Measurements from ENCODE around the gene TMEM114.
A peak's percentile ranks its signal among the peaks of the same experiment; 100 is the strongest.
"Not testable (repeated sequence)": the region's sequence is repeated elsewhere in the genome, so short reads cannot be mapped to it uniquely, and the experiment has no call there.

Gene TMEM114

DNA sequence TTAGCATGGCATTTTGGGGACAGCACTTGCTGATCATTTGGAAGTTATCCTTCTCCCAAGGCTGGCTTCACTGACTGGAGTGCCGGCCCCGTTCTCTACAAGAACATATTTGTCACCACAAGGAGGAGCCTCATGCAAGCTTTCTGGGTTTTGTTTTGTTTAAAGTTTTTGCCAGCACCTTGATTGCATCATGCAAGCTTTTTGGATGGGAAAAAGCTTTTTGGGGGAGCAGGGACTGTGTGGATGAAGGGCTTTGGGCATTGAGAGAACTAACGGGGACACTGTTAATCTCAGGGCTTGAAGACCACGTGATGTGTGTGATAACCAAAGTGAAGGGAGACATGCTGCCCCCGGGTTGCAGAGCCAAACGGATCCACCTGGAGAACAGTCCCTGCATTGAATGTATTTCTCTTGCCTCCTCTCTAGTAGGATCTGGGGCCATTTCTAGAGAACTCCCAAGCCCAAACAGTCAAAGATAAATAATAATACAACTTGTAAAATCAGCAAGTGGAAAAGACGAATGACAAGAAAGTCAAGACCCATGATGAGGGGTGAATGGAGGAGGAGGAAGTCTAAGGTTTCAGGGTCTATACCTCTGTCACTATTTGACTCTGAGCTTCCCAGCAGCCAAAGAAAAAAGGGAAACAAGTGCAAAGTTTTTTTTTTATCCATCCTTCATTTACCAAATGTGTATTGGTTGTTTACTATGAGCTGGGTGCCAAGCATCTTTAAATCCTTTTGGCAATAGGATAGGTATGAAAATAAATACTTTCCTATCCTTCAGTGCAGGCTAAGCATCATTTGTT lies 17.2 kb downstream of the TMEM114 start:
- peak; percentile 11 for DNase-seq

DNA sequence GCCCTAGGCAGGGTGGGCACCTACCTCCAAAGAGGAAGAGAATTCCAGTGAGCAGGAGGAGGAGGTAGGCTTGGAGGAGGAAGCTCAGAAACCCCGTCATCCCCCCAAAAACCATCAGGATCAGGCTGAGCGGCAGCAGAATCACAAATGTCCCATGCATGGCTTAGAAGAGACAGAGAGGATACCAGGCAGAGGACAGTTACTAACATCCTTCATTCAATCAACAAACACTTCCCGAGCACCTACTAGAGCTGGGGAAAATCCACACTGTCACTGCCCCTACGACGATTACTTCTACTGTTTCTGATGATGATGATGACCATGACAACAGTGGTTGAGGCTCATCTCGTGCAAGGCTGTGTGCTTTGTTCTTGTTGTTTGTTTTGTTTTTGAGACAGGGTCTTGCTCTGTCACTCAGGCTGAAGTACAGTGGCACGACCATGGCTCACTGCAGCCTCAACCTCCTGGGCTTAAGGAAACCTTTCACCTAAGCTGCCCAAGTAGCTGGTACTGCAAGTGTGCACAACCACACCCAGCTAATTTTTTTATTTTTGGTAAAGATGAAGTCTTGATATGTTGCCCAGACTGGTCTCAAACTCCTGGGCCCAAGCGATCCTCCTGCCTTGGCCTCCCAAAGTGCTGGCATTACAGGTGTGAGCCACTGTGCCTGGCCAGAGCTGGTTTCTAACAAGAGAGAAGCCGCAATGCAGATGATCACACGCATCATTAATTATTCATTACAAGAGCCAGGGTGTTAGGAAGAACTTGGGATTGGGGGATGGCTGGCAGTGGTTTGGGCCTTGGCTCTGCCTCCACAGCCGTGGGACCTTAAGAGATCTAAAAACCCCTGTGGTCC lies 18.0 kb downstream of the TMEM114 start:
- no peak for DNase-seq

DNA sequence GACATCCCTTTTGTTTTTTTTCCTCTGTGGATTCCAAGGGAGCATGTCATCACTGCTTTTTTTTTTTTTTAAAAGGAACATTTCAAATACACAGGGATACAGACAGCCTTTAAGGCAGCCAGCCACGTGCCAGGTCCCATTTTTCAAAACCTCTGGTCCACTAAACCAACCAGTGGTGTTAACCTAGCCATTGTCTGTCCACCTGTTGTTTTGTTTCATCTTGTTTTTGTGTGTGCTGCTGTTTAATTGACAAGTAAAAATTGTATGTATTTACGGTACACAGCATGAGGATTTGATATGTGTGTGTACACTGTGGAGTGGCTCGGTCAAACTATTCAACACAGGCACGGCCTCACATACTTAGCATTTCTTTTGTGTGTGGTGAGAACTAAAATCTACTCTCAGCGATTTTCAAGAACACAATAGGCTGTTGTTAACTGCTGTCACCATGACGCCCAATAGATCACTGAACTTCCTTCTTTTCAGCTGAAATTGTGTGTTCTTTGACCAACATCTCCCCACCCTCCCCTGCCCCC lies 19.2 kb downstream of the TMEM114 start:
- no peak for DNase-seq

DNA sequence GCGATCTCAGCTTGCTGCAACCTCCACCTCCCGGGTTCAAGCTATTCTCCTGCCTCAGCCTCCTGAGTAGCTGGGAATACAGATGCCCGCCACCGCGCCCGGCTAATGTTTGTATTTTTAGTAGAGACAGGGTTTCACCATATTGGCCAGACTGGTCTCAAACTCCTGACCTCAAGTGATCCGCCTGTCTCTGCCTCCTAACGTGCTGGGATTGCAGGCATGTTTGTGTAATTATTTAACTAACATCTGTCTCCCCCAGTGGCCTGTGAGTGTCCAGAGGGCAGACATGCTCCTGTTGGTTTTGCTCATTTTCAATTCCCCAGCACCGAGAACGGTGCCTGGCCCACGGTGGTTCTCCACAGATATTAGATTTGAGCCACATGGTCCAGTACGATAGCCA lies 19.9 kb downstream of the TMEM114 start:
- not testable (repeated sequence) for DNase-seq

DNA sequence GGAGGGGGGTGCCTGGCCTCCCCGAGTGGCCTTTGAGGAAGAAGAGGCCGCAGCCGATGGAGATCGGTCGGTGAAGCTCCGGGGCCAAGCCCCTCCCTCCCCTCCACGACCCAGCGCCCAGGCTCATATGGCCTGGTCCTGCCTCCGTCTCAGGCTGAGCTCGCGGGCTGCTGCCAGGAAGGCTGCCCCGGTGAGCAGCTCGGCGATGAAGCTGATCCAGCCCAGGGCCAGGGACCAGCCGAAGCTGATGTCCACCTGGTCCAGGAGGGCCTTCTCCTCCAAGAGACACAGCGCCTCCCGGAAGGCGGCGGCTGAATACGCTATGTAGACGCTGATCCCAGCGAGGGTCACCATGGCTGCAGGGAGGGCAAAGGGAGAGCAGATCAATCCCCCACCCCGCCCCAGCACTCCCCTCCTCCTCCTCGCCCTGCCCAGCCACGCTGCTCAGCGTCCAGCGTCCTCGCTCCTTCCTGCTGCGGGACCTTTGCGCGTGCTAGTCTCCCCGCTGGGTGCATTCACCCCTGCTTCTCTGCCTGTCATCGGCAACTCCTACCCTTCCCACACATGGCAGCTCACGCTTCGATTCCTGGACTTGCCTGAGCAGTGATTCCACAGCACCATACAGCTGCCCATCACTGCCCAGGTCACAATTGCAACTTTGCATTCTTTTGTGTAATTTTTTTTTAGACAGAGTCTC lies 20.5 kb downstream of the TMEM114 start:
- no peak for DNase-seq

DNA sequence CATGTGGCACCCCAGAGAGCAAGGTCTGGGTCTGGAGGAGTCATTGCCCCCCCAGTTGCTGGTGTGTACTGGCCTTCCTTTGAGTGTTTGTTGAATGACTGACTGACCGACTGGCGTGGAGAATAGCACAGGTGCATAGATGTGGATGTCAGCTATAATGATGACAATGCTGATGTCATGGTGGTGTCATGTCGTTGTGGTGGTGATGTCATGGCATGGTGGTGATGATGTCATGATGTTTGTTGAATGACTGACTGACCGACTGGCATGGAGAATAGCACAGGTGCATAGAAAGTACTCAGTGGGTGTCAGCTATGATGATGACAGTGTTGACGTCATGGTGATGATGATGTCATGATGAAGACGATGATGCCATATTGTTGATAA lies 22.1 kb downstream of the TMEM114 start:
- DNase-seq, result no peak

DNA sequence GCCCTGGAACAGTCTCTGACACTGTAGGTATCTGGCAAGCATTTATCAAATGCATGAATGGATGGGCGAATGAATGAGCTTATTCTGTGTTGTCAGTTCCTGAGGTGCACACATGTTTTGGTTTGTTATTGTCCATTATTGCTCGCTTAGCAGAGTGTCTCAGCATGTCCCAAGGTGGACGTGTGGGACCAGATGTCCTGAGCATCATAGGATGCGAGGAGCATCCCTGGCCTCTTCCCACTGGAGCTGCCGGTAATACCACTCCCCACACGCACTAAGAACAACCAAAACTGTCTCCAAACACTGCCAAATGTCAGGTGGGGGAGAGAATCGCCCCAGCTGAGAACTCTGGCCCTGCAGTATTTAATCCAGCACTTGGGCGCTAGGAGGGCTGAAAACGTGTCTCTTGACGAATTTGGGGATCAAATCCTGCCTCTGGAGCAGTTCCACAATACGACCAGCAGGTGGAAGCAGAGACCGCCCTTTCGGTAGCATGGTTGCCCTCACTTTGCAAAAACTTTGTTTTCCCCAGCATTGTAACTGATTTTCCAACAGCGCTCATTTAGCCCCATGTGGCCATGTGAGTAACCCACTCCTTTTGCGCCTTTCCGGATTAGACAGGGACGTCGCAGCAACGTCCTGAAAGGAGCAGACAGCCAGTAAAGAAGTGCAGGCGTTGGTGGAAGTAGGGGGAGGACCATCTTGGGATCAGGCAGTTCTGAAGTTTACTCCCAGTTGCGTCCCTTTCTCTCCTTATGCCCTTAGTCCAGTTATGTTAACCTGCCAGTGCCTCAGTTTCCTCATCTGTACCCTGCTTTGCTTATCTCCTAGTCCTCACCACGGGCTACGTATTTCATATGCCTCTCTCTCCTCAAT lies 22.7 kb downstream of the TMEM114 start:
- DNase-seq, result peak; percentile 78

DNA sequence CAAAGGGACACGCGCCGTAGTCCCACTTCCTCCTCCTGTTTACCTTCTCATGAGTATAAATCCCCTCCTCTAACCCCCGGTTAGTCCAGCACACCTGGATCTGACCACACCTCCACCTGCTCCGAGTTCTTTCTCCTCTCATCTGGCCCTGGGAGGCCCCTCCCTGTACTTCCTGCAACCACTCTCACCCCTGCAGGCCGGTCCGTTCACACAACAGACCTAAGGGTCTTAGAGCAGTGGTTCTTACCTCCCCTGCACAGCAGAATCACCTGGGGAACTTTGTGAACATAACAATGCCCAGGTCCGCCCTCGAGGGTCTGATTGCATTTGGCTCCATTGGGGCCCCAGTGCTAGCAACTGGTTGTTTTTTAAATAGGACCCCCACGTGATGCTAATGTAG lies 24.8 kb downstream of the TMEM114 start:
- no peak for DNase-seq

DNA sequence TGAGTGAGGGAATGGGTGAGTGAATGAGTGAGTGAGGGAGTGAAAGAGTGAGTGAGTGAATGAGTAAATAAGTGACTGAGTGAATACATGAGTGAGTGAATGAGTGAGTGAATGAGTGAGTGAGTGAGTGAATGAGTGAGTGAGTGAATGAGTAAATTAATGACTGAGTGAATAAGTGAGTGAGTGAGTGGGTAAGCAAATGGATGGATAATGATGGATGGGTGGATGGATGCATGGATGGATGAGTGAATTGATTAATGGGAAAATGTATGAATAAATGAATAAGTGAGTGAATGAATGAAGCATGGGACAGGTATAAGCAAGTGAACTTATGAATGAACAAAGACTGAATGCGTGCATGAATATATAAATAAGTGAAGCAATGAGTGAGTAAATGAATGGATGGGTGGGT lies 25.4 kb downstream of the TMEM114 start:
- no peak for DNase-seq

DNA sequence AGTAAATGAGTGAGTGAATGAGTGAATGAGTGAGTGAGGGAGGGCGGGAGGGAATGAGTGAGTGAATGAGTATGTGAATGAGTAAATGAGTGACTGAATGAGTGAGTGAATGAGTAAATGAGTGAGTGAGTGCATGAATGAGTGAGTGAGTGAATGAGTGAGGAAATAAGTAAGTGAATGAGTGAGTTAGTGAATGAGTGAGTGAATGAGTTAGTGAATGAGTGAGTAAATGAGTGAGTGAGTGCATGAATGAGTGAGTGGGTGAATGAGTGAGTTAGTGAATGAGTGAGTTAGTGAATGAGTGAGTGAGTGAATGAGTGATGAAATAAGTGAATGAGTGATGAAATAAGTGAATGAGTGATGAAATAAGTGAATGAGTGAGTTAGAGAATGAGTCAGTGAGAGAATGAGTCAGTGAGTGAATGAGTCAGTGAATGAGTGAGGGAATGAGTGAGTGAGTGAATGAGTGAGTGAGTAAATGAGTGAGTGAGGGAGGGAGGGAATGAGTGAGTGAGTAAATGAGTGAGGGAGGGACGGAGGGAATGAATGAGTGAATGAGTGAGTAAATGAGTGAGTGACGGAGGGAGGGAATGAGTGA lies 26.3 kb downstream of the TMEM114 start:
- DNase-seq, result not testable (repeated sequence)

DNA sequence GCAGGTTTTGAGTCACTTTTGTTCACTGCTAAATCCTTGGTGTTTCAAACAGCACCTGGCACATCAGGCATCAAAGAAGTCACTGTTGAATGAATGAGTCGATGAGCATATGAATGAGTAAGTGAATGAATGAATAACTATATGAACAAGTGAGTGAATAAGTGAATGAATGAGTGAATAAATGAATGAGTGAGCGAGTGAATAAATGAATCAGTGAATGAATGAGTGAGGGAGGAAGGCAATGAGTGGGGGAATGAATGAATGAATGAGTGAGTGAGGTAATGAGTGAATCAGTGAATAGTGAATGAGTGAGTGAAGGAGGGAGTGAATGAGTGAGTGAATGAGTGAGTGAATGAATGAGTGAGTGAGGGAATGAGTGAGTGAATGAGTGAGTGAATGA lies 28.8 kb downstream of the TMEM114 start:
- no peak for DNase-seq

DNA sequence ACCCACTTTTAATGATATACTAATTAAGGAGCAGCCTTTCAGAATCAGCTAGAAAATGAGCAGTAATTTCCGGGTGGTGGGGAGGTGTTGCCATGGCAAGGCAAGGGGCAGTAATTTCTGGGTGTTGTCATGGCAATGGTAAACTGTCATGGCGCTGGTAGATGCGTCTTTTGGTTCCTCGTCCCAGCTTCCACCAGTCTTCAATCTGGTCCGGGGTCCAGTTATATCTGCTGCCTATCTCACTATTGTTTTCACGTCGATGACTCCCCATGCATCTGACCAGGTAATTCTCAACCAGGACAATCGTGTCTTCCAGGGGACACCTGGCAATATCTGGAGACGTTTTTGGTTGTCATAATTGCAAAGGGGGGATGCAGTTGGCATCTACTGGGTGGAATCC lies 34.9 kb downstream of the TMEM114 start:
- no peak for DNase-seq

DNA sequence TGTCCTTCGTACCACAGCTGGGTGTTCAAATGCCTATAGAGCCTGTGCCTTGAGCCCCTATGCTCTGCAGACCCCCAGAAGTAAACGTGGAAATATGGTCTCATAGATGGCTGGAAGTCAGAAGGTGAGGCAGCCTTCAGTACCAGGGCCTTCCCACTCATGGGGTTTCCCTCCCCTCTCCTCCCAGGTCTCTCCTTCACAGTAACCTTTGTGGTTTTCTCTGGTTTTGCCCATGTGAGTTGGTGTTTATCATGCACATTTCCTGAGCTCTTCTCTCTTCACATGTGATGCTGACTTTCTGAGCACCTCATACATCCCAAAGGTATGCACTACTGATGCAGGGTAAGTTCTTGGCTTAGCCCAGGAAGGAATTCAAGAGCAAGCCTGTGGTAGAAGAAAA lies 35.4 kb downstream of the TMEM114 start:
- DNase-seq, result no peak

DNA sequence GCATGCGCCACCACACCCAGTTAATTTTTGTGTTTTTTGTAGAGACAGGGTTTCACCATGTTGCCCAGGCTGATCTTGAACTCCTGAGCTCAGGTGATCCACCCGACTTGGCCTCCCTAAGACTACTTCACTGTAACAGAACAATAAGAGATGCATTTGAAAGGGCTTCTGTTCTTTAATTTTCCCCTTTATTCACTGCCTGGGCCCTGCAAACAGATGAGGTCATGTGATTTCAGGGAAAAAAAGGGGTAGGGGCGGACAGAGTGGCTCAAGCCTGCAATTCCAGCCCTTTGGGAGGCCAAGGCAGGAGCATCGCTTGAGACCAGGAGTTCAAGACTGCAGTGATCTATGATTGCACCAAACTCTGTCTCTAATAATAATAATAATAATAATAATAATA lies 36.3 kb downstream of the TMEM114 start:
- no peak for DNase-seq

DNA sequence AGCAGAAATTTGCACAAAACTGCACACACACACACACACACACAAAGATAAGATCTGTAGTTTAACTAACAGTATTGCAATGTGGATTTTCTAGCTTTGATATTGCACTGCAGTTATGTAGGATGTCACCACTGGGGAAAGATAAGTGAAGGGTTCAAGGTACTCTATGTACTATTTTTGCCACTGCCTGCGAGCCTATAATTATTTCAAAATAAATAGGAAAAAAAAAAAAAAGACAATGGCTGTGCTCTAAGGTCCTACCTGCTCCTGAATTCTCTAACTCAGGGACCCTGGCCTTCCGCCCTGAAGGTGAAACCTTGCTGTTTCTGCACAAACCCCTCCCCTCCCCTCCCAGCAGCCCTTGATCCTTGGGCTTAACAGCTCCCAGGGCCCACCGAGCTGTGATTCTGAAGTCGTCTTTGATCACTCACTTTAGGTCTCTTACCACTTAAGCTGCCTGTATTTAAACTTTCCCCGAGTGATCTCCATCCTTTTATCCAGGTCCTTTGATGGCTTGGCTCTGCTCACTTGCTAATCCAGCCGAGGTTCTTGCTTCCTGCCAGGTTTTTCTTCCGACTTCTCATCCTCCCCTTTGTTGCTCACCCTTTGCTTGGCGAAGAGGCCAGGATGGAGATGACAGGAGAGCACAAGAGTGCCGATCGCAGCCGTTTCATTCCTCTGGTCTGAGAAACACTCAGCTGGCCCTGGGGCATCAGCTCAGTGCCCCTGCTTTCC lies 37.7 kb downstream of the TMEM114 start:
- no peak for DNase-seq

DNA sequence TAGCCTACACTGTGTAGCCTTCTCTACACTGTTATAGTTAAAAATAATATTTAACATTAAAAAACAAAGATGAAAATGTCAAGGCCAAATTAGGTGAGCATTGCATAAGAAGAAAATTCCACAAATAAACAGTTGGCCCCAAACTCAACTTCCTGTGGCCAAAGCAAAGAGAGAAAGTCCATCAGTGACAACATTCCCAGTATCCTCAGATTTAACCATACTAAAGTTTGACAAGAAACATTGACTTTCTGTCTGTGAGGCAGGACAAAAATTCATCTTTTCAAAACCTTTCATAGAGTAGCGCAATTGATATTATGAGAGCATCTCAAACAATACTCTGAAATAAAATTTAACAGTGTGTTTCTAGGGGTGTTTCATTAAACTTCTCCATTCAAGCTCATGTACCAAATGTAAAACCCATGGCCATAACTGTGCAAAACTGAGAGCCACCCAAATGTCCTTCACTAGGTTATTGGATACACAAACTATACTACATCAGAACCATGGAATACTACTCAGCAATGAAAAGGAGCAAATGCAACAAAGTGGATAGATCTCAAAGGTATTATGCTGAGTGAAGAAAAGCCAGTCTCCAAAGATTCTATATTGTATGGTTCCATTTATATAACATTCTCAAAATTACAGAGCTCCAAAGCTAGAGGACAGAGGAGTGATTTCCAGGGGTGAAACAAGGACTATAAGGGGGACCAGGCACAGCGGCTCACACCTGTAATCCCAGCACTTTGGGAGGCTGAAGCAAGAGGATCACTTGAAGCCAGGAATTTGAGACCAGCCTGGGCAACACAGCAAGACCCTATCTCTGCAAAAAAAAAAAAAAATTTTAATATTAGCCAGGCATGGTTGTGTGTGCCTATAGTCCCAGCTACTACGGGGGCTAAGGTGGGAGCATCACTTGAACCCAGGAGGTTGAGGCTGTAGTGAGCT lies 38.7 kb downstream of the TMEM114 start:
- no peak for DNase-seq

DNA sequence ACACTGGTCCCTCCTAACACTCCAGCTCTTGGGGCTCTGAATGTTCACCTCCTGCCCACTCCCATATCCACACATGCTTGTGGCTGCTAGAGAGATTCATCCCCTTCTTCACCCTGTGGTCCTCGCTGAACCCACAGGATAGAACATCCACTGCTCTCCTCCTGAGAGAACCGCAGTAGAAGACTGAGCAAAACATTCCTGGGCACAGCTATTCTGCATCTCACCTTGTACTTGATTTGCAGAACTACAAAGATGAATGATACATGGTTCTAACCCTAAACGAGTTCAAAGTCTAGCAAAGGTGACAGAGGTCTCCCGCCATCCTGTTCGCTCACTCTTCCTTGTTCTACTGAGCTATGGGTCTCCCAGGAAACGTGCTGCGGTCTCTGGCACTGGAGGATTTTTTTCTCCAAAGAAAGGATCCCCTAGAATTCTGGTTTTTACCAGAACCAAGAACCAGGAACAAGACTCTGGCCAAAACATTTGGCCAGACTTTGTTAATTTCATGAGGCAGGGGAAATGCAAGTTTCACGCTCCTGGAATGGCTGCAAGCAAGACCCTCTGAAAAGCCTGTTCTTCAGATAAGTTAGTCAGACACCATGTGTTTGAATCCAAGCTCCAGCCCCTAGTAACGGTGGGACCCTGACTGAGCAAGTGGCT lies 39.5 kb downstream of the TMEM114 start:
- DNase-seq, result no peak

DNA sequence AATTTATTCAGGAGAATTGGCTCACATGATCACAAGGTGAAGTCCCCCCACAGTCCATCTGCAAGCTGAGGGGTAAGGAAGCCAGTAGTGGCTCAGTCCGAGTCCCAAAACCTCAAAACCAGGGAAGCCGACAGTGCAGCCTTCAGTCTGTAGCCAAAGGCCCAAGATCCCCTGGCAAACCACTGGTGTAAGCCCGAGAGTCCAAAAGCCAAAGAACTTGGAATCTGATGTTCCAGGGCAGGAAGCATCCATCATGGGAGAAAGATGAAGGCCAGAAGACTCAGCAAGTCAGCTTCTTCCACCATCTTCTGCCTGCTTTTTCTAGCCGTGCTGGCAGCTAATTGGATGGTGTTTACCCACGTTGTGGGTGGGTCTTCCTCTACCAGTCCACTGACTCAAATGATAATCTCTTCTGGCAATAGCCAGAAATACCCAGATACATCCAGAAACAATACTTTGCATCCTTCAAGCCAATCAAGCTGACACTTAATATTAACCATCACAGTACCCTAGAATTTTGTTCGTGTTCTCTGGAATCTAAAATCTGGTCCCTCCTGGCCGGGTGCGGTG lies 40.4 kb downstream of the TMEM114 start:
- DNase-seq, result no peak

DNA sequence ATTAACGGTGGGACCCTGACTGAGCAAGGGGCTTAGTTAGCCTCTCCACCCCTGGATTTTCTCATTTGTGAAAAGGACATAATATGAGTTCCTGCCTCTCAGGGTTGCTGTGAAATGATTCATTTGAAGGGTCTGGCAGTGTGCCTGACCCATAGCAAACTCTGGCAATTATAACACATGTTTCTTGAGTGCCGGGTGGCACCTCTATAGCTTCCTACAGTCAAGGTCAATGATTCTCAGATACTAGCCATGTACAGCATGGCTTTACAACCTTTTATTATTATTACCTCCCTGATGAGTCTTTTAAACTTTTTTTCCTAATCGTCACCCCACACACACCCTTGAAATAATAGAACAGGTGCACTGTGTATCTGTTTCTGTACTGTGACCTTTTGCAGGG lies 42.1 kb downstream of the TMEM114 start:
- no peak for DNase-seq

Data from stimulated activated CD4-positive, alpha-beta T cell treated with anti-CD3 and anti-CD28 coated beads, Interleukin-15, amount 100 ng/mL, for 24 hours (primary cell).